ENCODE results near the gene ANKLE2.
"Not testable (repeated sequence)": the region's sequence is repeated elsewhere in the genome, so short reads cannot be mapped to it uniquely, and the experiment has no call there.

ANKLE2 gene
- 162 reads per million, percentile 90 among the genes with 10 or more reads in this experiment for total RNA-seq

- peak; percentile 47 for DNase-seq
Observed at GRCh38 chr12:132761032-132761920, at the start of gene ANKLE2. ANKLE2 (minus strand) TSS chr12:132761832; CDS start chr12:132761798, 34 bp downstream.

DNA sequence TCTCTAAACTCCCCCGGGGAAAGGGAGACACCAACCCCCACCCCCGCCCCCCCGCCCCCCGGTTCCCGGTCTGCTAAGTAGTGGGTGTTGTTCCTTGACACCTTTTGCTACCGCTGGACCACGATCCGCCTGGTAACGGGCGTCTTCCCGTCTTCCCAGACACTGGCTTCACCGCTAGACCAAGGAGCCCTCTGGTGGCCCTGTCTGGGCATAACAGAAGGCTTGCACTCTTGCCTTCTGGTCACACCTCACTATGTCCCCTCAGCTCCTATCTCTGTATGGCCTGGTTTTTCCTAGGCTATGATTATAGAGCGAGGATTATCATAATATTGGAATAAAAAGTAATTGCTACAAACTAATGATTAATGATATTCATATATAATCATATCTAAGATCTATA, 47.8 kb upstream of the ANKLE2 start:
- not testable (repeated sequence) for DNase-seq

GRCh38 chr12:132807295-132808092, 45.9 kb upstream of the ANKLE2 start:
- no peak for DNase-seq

DNA sequence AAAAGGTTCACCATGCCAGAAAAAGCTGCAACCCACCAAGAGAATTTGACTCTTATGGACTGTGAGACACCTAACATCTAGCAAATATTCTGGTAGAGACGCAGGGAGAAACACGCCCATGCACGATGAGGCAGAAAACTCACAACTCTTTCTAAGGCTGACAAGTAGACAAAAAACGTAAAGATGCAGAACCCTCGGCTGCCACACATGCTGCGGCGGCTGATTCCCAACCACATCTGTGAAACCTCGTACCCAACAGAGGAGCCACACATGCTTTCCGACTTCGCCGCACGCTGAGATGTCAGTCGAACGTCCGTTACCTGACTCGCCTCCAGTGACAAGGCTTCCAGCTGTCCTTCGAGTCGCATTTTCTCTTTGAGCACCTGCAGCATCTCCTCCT, 45.2 kb upstream of the ANKLE2 start:
- DNase-seq, result no peak

DNA sequence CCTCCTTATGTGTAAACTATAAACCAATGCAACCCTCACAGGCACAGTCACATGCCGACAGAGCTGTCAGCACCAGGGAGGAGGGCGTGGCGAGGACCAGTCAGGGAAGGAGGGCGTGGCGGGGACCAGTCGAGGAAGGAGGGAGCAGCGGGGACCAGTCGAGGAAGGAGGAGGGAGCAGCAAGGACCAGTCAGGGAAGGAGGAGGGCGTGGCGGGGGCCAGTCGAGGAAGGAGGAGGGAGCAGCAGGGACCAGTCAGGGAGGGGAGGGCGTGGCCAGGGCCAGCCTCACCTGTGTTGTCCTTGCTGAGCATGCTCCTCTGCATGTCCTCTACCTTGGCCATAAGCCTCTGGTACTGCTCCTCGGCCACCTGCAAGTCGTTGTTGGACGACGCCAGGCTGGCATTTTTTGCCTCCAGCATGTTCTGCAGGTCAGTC, 42.8 kb upstream of the ANKLE2 start:
- DNase-seq, result no peak

DNA sequence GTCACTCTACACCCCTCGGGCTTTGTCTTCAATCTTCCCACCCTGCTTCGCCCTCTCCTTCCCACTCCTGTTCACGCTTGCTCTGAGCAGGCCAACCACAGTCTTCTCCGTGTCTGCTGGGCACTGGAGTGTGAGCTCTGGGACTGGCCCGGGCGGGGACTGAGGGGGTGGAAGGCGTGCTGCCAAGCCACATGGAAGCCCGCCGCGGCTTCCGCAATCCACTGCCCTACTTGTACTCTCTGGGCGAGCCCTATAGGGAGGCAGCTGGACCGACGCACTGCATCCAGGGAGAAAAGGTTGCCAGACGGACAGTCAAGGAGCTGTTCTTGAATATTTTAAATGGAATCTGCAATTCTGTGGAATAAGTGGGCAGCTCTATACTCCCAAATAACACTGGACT, 42.3 kb upstream of the ANKLE2 start:
- no peak for DNase-seq

DNA sequence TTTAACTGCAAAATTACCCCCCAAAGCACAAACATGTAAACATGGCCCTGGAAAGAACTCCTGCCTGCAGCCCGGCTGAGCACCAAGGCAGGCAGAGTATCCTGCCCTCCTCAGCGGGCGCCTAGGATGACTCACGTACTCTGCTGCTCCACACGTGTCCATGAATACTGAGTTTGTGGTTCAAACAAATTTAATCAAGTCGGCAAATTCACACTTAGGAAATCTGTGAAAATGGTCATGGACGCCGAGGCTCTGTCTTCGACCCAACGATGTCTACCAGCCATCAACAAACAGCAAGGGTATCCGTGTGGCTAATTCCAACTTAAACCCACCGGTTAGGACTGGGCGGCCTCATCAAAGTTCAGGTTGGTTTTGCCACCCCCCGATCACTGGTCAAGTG, 41.5 kb upstream of the ANKLE2 start:
- no peak for DNase-seq

DNA sequence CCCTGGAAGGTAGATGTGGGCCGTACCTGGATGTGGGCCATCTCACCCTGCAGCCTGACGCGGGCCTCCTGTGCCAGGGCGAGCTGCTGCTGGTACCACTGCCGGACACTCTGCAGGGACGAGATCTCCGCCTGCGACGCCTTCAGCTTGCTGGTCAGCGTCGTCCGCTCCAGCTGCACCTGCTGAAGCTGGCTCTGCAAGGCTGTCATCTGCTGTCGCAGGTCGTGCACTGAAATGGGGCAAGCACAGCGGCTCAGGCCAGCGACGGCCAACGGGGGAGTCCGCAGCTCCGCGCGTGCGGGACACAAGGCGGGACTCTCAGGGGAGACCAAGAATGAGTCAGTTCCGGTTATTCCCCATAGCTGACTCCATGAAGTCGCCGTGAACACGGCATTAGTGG, 40.1 kb upstream of the ANKLE2 start:
- no peak for DNase-seq

DNA sequence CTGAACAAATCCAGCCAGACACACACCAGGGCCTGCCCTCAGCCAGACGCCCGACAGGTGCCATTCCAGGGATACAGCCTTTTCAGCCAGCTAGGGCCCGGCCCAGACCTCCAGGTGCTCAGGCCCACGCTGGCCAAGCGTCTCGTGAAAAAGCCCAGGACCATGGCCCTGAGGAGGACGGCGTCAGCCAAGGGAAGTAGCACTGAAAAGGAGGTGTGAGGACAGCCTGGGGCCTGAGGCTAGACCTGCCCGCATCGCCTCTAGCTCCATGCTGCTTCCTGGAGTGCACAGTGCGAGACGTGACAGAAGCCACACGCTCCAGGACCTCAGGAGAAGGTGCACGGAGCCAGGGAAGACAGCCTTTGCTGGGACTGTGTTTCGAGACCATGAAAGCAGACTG, 37.2 kb upstream of the ANKLE2 start:
- no peak for DNase-seq

GRCh38 chr12:132797820-132798570, 36.4 kb upstream of the ANKLE2 start:
- DNase-seq, result no peak

DNA sequence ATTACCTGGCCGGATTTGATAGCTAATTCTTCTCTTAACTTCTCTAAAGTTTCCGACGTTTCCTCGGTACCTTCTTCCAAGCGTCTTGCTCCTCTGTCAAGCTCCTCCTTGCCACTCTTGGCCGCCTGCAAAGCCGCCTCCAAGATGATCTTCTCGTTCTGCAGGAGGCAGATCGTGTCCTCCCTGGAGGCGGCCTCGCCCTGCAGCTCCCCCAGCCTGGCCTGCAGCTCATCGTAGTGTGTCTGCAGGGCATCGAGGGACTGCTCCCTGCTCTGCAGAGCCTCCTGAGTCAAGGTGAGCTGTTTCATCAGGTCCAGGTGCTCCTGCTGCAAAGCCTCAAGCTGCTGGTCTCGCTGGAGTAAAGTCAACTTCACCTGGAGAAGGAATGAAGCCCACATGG, 34.2 kb upstream of the ANKLE2 start:
- DNase-seq, result no peak

DNA sequence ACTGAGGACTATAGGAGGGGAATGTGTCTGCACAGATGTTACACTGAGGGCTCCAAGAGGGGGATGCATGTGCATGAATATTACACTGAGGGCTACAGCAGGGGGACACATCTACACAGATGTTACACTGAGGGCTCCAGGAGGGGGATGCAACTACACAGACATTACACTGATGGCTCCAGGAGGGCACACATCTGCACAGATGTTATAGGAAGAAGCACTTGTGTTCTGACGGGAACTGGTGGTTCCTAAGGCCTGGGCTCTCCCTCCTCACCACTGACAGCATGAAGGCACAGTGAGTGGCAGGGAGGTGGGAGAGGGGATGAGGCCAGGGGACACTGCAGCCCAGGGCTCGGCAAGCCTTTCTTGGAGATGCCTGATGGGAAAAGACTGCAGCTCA, 30.3 kb upstream of the ANKLE2 start:
- not testable (repeated sequence) for DNase-seq

GRCh38 chr12:132789099-132789471, 27.5 kb upstream of the ANKLE2 start:
- no peak for DNase-seq

GRCh38 chr12:132788375-132789098, 26.9 kb upstream of the ANKLE2 start:
- DNase-seq, result no peak

- DNase-seq, result no peak
Observed at GRCh38 chr12:132787877-132788276, 26.2 kb upstream of the ANKLE2 start.

DNA sequence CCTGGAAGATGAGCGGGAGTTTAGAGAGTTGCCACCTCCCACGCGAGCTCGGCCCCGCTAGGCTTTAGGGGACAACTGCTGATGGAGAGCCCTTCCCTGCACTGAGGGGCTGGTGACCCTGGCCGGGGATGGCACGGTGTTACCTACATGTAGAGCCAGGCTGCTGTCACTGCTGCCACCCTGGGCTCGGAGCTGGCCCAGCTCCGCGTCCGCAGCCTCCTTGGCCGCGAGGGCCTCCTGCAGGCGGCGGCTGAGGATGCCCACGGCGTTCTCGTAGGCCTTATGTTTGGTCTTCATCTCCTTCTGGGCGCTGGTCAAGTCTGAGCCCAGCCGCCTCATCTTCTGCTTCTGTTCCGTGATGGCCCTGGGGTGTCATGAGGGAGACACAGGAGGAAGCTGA, 24.6 kb upstream of the ANKLE2 start:
- DNase-seq, result no peak

DNA sequence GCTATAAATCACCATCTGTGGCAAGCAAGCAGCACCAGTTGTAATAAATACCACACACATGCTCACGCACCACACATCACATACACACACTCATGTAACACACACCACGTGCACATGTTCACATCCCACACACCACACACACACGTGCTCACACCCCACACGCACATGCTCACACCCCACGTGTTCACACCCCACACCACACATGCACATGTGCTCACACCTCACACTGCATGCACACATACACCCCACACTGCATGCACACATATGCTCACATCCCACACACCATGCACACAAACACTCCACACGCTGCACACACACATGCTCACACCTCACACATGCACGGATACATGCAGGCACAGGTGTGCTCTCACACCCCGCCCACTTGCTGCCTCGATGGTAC, 22.9 kb upstream of the ANKLE2 start:
- no peak for DNase-seq

- DNase-seq, result no peak
Observed at GRCh38 chr12:132783917-132784531, 22.4 kb upstream of the ANKLE2 start.

- DNase-seq, result no peak
Observed at GRCh38 chr12:132781938-132782337, 20.3 kb upstream of the ANKLE2 start.

- DNase-seq, result no peak
Observed at GRCh38 chr12:132779781-132780353, 18.2 kb upstream of the ANKLE2 start.

GRCh38 chr12:132777614-132778013, 16.0 kb upstream of the ANKLE2 start:
- no peak for DNase-seq

Measured in effector CD4-positive, alpha-beta T cell (primary cell).